Lung (tissue), 12 donors: ENCODE measurements around the gene BTBD16. TPM values are rescaled to one million over a fixed set of nuclear protein-coding genes. Genes with fewer than 3 reads are reported as not detected.

Experiments
- ATAC-seq: fragments of 200-7000 bp; cut with Tn5 transposase; one replicate; pipeline ENCODE4 v1.9.1; 2020; ENCODE audit warnings: moderate number of reproducible peaks; ENCODE audit not compliant: insufficient read depth, low FRiP score
- DNase-seq, 3 donors: peaks; one replicate each; pipeline ENCODE4 v3.0.0-alpha.2; 2013 to 2017
- H3K27ac ChIP-seq, 2 donors: one replicate each; pipeline ENCODE4 v1.5.1; 2013; ENCODE audit warnings: mild to moderate bottlenecking in 2 of 2, moderate library complexity in 2 of 2, control low read depth in 1 of 2, inconsistent platforms in 1 of 2, low read depth in 1 of 2, low read length in 1 of 2
- H3K27me3 ChIP-seq, 3 donors: one replicate each; pipeline ENCODE4 v1.5.1; 2013; ENCODE audit warnings: low read length in 2 of 3; ENCODE audit not compliant: control insufficient read depth in 3 of 3, insufficient read depth in 3 of 3
- H3K36me3 ChIP-seq, 4 donors: one replicate each; pipeline ENCODE4 v1.5.1; 2013; ENCODE audit warnings: low read length in 4 of 4, mild to moderate bottlenecking in 1 of 4, moderate library complexity in 1 of 4; ENCODE audit not compliant: control insufficient read depth in 4 of 4, insufficient read depth in 4 of 4
- H3K4me1 ChIP-seq, 5 donors: one replicate each; pipeline ENCODE4 v1.5.1; 2013; ENCODE audit warnings: low read length in 5 of 5, mild to moderate bottlenecking in 2 of 5, moderate library complexity in 1 of 5; ENCODE audit not compliant: control insufficient read depth in 5 of 5, insufficient read depth in 5 of 5
- H3K4me3 ChIP-seq: one replicate; pipeline ENCODE4 v1.5.1; 2013; ENCODE audit warnings: mild to moderate bottlenecking, control low read depth, moderate library complexity
- H3K9ac ChIP-seq, 2 donors: one replicate each; pipeline ENCODE4 v1.5.1; 2013; ENCODE audit warnings: low read length in 2 of 2, control low read depth in 1 of 2; ENCODE audit not compliant: insufficient read depth in 1 of 2
- H3K9me3 ChIP-seq, 4 donors: one replicate each; pipeline ENCODE4 v1.5.1; 2013; ENCODE audit warnings: low read length in 3 of 4, mild to moderate bottlenecking in 1 of 4, moderate library complexity in 1 of 4; ENCODE audit not compliant: control insufficient read depth in 4 of 4, insufficient read depth in 3 of 4
- CTCF ChIP-seq: IDR thresholded peaks from 2 replicates; pipeline ENCODE4 v1.5.1; 2012; ENCODE audit warnings: mild to moderate bottlenecking; ENCODE audit errors: control extremely low read depth, extremely low read depth
- WGBS, 2 donors: extraction: QIAGEN DNeasy Blood & Tissue Kit; methylation state at CpG; one replicate each; pipeline ENCODE4 v1.1.7; 2013; 5-methylcytosine and 5-hydroxymethylcytosine counted together
- polyA plus RNA-seq, 2 donors: library from polyadenylated mRNA; stranded (reverse); fragments of 200-250 nt; gene quantifications; one replicate each; pipeline ENCODE4 v1.2.1, GENCODE V29; 2013
- total RNA-seq, 2 donors: library from RNA; depleted of rRNA in 1 of 2; stranded (reverse); fragments of >200 nt in 1 of 2; gene quantifications; one replicate each; pipeline ENCODE4 v1.2.1, GENCODE V29; 2014 to 2021
- donor health status: control.
- donor health status: control.
- donor health status: Bipolar disorder and iron deficiency.
- donor health status: healthy.
- donor health status: DM: yes; HTN: yes; CAD: no.

BTBD16 gene
- total and polyA plus RNA-seq, 4 donors: 0.03 to 0.73 (median 0.67) TPM; not detected in 1

DNA sequence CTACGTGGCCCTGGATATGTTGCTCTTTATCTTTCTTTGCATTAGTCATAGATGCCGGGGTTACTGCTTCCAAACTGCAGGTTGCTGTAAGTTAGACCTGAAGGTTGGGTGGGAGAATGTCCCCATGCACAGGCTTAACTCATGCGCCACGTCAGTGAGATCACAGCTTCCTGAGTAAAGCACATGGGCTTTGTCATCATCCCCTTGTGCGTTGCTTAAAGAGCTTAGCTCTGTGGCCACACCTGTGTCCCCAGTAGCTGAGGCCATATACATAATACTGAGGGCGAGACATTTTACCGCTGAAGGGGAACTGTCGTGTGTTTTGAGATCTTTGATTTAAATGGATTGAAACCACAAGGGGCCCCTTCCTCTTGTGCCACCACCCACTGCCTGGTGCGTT is 45.8 kb upstream of the BTBD16 start:
- Histone ChIP-seq H3K4me1 (no peaks in the 10 kb centered on the region), H3K9ac (no peak overlapping the region), H3K9me3 (no peaks in the 10 kb centered on the region), H3K27me3 (no peaks in the 10 kb centered on the region), H3K36me3 (peaks cover 0 to 51% (median 15%) of the 10 kb centered on the region in 4 donors), H3K4me3 (no peak overlapping the region), H3K27ac (no peak overlapping the region)
- WGBS, 2 donors: 44 to 69% methylated on average over 9 of the region's 9 CpGs
- DNase-seq (no peak), ATAC-seq (no peak)
- no peak for TF ChIP-seq CTCF

GRCh38 chr10:122227754-122228153 is 43.3 kb upstream of the BTBD16 start:
- no peak overlapping the region for H3K4me3 ChIP-seq
- H3K36me3 ChIP-seq: peaks cover 0 to 52% (median 15%) of the 10 kb centered on the region in 4 donors
- DNase-seq: no peak
- no peak overlapping the region for H3K9ac ChIP-seq
- H3K9me3 ChIP-seq: no peaks in the 10 kb centered on the region
- TF ChIP-seq CTCF: no peak
- WGBS, 2 donors: 87 to 96% methylated on average over 4 of the region's 4 CpGs
- no peak for ATAC-seq
- peaks cover 0 to 5% (median 0%) of the 10 kb centered on the region in 5 donors for H3K4me1 ChIP-seq
- no peak overlapping the region for H3K27ac ChIP-seq
- no peaks in the 10 kb centered on the region for H3K27me3 ChIP-seq

- H3K27ac ChIP-seq: no peak overlapping the region
- H3K27me3 ChIP-seq: no peaks in the 10 kb centered on the region
- 82 to 91% methylated on average over 2 of the region's 2 CpGs for WGBS, 2 donors
- TF ChIP-seq CTCF: no peak
- ATAC-seq (no peak), DNase-seq (no peak)
- H3K4me1 ChIP-seq: peaks cover 0 to 5% (median 0%) of the 10 kb centered on the region in 5 donors
- H3K9me3 ChIP-seq: no peaks in the 10 kb centered on the region
- H3K36me3 ChIP-seq: peaks cover 0 to 56% (median 11%) of the 10 kb centered on the region in 4 donors
- no peak overlapping the region for H3K4me3 ChIP-seq
- no peak overlapping the region for H3K9ac ChIP-seq
Observed at GRCh38 chr10:122229666-122230065, 41.4 kb upstream of the BTBD16 start.

DNA sequence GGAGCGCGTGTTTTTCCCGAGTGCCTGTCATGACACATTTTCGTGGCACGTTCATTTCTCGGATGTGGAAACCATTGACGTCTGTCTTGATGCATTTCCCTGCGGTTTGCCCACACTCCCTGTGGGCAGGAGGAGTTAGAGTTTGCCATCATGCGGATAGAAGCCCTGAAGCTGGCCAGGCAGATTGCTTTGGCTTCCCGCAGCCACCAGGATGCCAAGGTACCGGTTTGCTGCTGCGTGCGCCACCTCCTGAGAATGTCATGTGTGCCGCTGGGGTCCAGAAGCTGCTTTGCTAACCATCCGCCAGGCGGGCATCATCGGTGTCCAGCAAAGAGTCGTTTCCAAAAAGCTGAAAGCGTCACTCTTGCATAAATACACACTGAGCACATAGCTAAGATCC is 40.9 kb upstream of the BTBD16 start:
- ATAC-seq: no peak
- Histone ChIP-seq H3K36me3 (peaks cover 0 to 53% (median 11%) of the 10 kb centered on the region in 4 donors), H3K4me3 (no peak overlapping the region), H3K27me3 (no peaks in the 10 kb centered on the region), H3K9me3 (no peaks in the 10 kb centered on the region), H3K27ac (no peak overlapping the region), H3K4me1 (peaks cover 0 to 5% (median 0%) of the 10 kb centered on the region in 5 donors), H3K9ac (no peak overlapping the region)
- no peak for DNase-seq
- 95 to 97% methylated on average over 19 of the region's 19 CpGs for WGBS, 2 donors
- TF ChIP-seq CTCF: no peak
